ENCODE measurements around the gene GPC6. TPM values are rescaled to one million over a fixed set of nuclear protein-coding genes. Genes with fewer than 3 reads are reported as not detected.

The GPC6 gene
- polyA plus RNA-seq, 1 of the 3 experiments (the other 2 are of a cell fraction) = 6.7 TPM

DNA sequence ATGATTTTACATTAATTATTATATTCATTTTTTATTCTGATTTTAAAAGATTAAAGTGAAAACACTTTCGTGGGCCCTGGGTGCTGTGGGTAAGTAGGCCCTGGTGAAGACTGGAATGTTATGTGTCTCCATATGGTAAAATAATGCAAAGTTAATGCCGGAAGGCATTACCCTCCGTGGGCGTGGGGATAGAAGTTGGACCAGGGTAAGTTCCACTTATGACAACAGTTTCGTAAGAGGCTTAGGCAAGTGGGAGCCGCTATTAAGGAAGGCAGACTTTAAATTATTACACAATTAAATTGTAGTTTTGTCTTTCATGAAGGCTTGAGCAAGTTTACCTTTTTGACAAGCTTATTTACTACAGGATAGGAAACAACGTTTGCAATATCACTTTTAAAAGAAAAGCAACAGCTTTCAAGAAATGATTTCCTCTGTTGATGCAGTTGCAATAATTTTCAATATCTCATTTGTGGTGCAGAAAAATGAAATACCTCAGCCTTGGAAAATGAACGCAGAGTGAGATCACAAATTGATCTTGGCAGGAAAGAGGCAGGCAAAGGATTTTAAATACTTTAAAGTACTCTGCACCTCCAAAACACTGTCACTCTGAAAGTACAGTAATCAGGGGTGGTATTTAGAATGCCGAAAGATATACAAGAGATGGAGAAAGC is 942.3 kb downstream of the GPC6 start:
- Histone ChIP-seq H2AFZ (ENCODE audit: low read depth) (no peak overlapping the region), H3K4me2 (no peak overlapping the region), H3K27me3 (ENCODE audit: insufficient read depth) (no peaks in the 10 kb centered on the region), H3K9me3 (no peaks in the 10 kb centered on the region), H3K4me3 (ENCODE audit: low read depth in 2 of 2, low read length in 1 of 2) (no peak overlapping the region), H3K9ac (no peak overlapping the region), H3K9me2 (no peaks in the 10 kb centered on the region), H3K36me3 (replicated peaks in 1 of 2; ENCODE audit: control insufficient read depth in 1 of 2, insufficient read depth in 2 of 2, low read length in 1 of 2) (no peaks in the 10 kb centered on the region), H4K20me1 (ENCODE audit: insufficient read depth) (no peaks in the 10 kb centered on the region), H3K79me2 (ENCODE audit: insufficient read depth) (no peaks in the 10 kb centered on the region), H3F3A (replicated peaks; ENCODE audit: insufficient read depth) (peaks cover 6% of the 10 kb centered on the region), H3K27ac (ENCODE audit: low read depth in 2 of 2, low read length in 1 of 2) (no peak overlapping the region), H3K4me1 (ENCODE audit: control insufficient read depth in 1 of 2, insufficient read depth in 2 of 2, low read depth in 1 of 2, low read length in 1 of 2) (peaks cover 3 to 11% of the 10 kb centered on the region in 2 experiments; a peak in 2 of 4 replicates)
- 88% methylated on average over 9 of the region's 9 CpGs for WGBS (ENCODE audit: low lambda C conversion rate)
- TF ChIP-seq CHD2 (IDR thresholded peaks at IDR 0.05; ENCODE audit: low read length, partially characterized antibody) (no peak), FOSL2 (IDR thresholded peaks at IDR 0.05; ENCODE audit: borderline replicate concordance, low read depth) (no peak), TCF12 (IDR thresholded peaks at IDR 0.05) (no peak)
- TF ChIP-seq, protein P1, sequence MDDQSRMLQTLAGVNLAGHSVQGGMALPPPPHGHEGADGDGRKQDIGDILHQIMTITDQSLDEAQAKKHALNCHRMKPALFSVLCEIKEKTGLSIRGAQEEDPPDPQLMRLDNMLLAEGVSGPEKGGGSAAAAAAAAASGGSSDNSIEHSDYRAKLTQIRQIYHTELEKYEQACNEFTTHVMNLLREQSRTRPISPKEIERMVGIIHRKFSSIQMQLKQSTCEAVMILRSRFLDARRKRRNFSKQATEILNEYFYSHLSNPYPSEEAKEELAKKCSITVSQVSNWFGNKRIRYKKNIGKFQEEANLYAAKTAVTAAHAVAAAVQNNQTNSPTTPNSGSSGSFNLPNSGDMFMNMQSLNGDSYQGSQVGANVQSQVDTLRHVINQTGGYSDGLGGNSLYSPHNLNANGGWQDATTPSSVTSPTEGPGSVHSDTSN (IDR thresholded peaks at IDR 0.05) = 0 out of 2 replicates have a peak, but pooled peaks have one; percentile 33
- TF ChIP-seq, protein P2, sequence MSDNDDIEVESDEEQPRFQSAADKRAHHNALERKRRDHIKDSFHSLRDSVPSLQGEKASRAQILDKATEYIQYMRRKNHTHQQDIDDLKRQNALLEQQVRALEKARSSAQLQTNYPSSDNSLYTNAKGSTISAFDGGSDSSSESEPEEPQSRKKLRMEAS (IDR thresholded peaks at IDR 0.05; ENCODE audit: low read depth) = no peak
- ChIA-PET CTCF (no interaction called here), POLR2A (no interaction called here)
- no peak for DNase-seq

DNA sequence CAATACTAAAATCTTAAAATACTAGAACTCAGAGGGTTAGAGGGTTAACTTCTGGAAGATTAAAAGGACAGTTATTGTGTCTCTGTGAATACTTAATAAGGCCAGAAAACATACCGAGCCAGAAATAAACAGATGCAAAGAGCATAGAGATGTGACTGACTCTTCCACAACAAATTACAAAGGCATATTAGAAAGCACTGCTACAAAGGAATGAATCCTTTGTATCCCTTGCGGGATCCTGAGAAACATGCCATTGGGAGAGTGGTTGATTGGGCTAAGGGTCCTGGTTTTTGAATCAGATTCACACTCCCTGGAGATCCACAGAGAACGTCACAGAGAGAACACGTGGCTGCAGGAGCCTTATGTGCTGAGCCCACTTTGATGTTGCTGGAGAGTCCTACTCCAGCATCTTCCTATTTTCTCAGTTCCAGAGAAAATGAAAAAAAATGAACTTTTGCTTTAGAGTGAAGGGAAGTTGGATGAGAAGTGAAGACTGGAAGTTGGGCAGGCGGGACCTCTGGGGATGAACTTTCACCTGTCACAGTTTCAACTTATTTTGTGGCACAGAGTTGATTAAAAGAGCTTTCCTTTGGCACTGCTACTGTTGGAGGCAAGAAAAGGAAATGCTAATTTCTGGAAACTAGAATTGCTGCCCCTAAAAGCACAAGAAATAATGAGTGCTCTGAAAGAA is 943.0 kb downstream of the GPC6 start:
- ChIA-PET CTCF (no interaction called here), POLR2A (no interaction called here)
- Histone ChIP-seq H3K27ac (ENCODE audit: low read depth in 2 of 2, low read length in 1 of 2) (peak overlapping the region in 1 of 2 experiments; percentile 37; a peak in 1 of 4 replicates), H3K9ac (no peak overlapping the region), H3K27me3 (ENCODE audit: insufficient read depth) (no peaks in the 10 kb centered on the region), H3F3A (replicated peaks; ENCODE audit: insufficient read depth) (peaks cover 6% of the 10 kb centered on the region), H2AFZ (ENCODE audit: low read depth) (no peak overlapping the region), H3K4me2 (peak overlapping the region; percentile 54), H3K4me1 (ENCODE audit: control insufficient read depth in 1 of 2, insufficient read depth in 2 of 2, low read depth in 1 of 2, low read length in 1 of 2) (peaks cover 3 to 11% of the 10 kb centered on the region in 2 experiments; a peak in 2 of 4 replicates), H4K20me1 (ENCODE audit: insufficient read depth) (no peaks in the 10 kb centered on the region), H3K36me3 (replicated peaks in 1 of 2; ENCODE audit: control insufficient read depth in 1 of 2, insufficient read depth in 2 of 2, low read length in 1 of 2) (no peaks in the 10 kb centered on the region), H3K9me3 (no peaks in the 10 kb centered on the region), H3K4me3 (ENCODE audit: low read depth in 2 of 2, low read length in 1 of 2) (no peak overlapping the region), H3K9me2 (no peaks in the 10 kb centered on the region), H3K79me2 (ENCODE audit: insufficient read depth) (no peaks in the 10 kb centered on the region)
- 84% methylated on average over 5 of the region's 5 CpGs for WGBS (ENCODE audit: low lambda C conversion rate)
- no peak for DNase-seq
- no peak for TF ChIP-seq FOSL2 (IDR thresholded peaks at IDR 0.05; ENCODE audit: borderline replicate concordance, low read depth)
- TF ChIP-seq, protein P3, sequence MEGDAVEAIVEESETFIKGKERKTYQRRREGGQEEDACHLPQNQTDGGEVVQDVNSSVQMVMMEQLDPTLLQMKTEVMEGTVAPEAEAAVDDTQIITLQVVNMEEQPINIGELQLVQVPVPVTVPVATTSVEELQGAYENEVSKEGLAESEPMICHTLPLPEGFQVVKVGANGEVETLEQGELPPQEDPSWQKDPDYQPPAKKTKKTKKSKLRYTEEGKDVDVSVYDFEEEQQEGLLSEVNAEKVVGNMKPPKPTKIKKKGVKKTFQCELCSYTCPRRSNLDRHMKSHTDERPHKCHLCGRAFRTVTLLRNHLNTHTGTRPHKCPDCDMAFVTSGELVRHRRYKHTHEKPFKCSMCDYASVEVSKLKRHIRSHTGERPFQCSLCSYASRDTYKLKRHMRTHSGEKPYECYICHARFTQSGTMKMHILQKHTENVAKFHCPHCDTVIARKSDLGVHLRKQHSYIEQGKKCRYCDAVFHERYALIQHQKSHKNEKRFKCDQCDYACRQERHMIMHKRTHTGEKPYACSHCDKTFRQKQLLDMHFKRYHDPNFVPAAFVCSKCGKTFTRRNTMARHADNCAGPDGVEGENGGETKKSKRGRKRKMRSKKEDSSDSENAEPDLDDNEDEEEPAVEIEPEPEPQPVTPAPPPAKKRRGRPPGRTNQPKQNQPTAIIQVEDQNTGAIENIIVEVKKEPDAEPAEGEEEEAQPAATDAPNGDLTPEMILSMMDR (IDR thresholded peaks at IDR 0.05) = no peak
- no peak for TF ChIP-seq RFX5 (IDR thresholded peaks at IDR 0.05; ENCODE audit: low read length)
- TF ChIP-seq, protein P2 (IDR thresholded peaks at IDR 0.05; ENCODE audit: low read depth) = no peak
- TF ChIP-seq GABPA (IDR thresholded peaks at IDR 0.05; ENCODE audit: low read depth) = no peak
- no peak for TF ChIP-seq RCOR1 (IDR thresholded peaks at IDR 0.05; ENCODE audit: low read length)
- TF ChIP-seq, protein P4, sequence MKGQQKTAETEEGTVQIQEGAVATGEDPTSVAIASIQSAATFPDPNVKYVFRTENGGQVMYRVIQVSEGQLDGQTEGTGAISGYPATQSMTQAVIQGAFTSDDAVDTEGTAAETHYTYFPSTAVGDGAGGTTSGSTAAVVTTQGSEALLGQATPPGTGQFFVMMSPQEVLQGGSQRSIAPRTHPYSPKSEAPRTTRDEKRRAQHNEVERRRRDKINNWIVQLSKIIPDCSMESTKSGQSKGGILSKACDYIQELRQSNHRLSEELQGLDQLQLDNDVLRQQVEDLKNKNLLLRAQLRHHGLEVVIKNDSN (IDR thresholded peaks at IDR 0.05; ENCODE audit: borderline replicate concordance, low read depth) = no peak
- TF ChIP-seq EZH2phosphoT487 (IDR thresholded peaks at IDR 0.05; ENCODE audit: borderline replicate concordance, low read depth) = no peak
- TF ChIP-seq, protein P5, sequence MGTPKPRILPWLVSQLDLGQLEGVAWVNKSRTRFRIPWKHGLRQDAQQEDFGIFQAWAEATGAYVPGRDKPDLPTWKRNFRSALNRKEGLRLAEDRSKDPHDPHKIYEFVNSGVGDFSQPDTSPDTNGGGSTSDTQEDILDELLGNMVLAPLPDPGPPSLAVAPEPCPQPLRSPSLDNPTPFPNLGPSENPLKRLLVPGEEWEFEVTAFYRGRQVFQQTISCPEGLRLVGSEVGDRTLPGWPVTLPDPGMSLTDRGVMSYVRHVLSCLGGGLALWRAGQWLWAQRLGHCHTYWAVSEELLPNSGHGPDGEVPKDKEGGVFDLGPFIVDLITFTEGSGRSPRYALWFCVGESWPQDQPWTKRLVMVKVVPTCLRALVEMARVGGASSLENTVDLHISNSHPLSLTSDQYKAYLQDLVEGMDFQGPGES (IDR thresholded peaks at IDR 0.05; ENCODE audit: low read depth, low read length) = no peak
- TF ChIP-seq SIN3A (IDR thresholded peaks at IDR 0.05; ENCODE audit: borderline replicate concordance, low read depth, low read length) = no peak
- TF ChIP-seq ELF1 (IDR thresholded peaks at IDR 0.05) = no peak
- no peak for TF ChIP-seq MEF2A (IDR thresholded peaks at IDR 0.05; ENCODE audit: borderline replicate concordance, low read depth)
- TF ChIP-seq, protein P6, sequence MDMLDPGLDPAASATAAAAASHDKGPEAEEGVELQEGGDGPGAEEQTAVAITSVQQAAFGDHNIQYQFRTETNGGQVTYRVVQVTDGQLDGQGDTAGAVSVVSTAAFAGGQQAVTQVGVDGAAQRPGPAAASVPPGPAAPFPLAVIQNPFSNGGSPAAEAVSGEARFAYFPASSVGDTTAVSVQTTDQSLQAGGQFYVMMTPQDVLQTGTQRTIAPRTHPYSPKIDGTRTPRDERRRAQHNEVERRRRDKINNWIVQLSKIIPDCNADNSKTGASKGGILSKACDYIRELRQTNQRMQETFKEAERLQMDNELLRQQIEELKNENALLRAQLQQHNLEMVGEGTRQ (IDR thresholded peaks at IDR 0.05; ENCODE audit: borderline replicate concordance, low read depth, low read length) = no peak
- TF ChIP-seq EP300 (IDR thresholded peaks at IDR 0.05; ENCODE audit: borderline replicate concordance in 1 of 2, low read depth in 1 of 2, low read length in 1 of 2) = no peak
- TF ChIP-seq TAF1 (IDR thresholded peaks at IDR 0.05; ENCODE audit: borderline replicate concordance, low read depth, low read length) = no peak
- TF ChIP-seq NFIC (IDR thresholded peaks at IDR 0.05; ENCODE audit: borderline replicate concordance) = no peak
